C4-2B (cell line): ENCODE measurements around the gene SCAF1.
A peak's percentile ranks its signal among the peaks of the same experiment; 100 is the strongest.

ENCODE experiments used
- H3K27ac ChIP-seq: fragments of 450-650 bp; 2 replicates; pipeline ENCODE4 v1.5.1; 2017
- ZFX ChIP-seq: fragments of 450-650 bp; IDR thresholded peaks from 2 replicates; pipeline ENCODE4 v1.6.1; 2017
- TF ChIP-seq, protein P1 (sequence below): fragments of 450-650 bp; conservative IDR thresholded peaks from 2 replicates; pipeline ENCODE4 v1.5.1; 2017; ENCODE audit warnings: mild to moderate bottlenecking

The SCAF1 gene

DNA sequence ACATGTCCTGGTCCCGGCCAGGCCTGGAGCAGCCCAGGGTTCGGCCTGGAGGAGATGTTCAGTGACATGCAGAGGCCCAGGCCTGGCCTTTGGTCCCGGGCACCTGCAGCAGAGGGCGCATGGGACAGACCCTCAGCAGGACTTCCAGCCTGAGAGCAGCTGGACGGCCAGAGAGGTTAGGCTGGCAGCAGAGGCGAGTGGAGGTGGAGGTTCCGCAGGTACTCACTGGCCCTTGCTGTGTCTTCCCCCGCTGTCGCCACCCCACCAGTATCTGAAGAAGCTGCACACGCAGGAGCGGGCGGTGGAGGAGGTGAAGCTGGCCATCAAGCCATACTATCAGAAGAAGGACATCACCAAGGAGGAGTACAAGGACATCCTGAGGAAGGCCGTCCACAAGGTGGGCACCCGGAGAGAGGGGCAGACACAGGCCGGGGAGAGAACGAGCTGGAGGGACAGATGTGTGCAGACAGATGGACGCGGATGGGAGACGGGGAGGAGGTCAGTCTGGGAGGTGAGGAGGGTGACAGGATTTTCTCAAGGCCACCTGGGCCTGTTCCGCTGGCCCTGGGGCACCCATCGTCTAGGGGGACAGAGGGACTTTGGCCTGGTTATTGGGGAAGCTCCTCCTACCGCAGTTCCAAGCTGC lies 15.6 kb downstream of the SCAF1 start:
- no peak for TF ChIP-seq ZFX
- TF ChIP-seq, protein P1, sequence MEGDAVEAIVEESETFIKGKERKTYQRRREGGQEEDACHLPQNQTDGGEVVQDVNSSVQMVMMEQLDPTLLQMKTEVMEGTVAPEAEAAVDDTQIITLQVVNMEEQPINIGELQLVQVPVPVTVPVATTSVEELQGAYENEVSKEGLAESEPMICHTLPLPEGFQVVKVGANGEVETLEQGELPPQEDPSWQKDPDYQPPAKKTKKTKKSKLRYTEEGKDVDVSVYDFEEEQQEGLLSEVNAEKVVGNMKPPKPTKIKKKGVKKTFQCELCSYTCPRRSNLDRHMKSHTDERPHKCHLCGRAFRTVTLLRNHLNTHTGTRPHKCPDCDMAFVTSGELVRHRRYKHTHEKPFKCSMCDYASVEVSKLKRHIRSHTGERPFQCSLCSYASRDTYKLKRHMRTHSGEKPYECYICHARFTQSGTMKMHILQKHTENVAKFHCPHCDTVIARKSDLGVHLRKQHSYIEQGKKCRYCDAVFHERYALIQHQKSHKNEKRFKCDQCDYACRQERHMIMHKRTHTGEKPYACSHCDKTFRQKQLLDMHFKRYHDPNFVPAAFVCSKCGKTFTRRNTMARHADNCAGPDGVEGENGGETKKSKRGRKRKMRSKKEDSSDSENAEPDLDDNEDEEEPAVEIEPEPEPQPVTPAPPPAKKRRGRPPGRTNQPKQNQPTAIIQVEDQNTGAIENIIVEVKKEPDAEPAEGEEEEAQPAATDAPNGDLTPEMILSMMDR = no peak
- H3K27ac ChIP-seq = no peak overlapping the region

DNA sequence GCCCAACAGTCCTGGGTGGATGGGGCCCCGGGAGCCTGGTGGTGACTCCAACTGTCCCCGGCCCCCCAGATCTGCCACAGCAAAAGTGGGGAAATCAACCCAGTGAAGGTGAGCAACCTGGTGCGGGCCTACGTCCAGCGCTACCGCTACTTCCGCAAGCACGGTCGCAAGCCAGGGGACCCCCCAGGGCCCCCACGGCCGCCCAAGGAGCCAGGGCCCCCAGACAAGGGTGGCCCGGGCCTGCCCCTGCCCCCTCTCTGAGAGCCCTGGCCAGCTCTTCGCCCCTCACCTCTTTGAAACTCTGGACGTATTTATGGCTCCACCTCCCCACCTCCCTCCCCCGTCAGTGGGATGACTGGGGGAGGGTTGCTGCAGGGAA lies 16.1 kb downstream of the SCAF1 start:
- H3K27ac ChIP-seq = no peak overlapping the region
- TF ChIP-seq, protein P1 = no peak
- TF ChIP-seq ZFX = no peak

DNA sequence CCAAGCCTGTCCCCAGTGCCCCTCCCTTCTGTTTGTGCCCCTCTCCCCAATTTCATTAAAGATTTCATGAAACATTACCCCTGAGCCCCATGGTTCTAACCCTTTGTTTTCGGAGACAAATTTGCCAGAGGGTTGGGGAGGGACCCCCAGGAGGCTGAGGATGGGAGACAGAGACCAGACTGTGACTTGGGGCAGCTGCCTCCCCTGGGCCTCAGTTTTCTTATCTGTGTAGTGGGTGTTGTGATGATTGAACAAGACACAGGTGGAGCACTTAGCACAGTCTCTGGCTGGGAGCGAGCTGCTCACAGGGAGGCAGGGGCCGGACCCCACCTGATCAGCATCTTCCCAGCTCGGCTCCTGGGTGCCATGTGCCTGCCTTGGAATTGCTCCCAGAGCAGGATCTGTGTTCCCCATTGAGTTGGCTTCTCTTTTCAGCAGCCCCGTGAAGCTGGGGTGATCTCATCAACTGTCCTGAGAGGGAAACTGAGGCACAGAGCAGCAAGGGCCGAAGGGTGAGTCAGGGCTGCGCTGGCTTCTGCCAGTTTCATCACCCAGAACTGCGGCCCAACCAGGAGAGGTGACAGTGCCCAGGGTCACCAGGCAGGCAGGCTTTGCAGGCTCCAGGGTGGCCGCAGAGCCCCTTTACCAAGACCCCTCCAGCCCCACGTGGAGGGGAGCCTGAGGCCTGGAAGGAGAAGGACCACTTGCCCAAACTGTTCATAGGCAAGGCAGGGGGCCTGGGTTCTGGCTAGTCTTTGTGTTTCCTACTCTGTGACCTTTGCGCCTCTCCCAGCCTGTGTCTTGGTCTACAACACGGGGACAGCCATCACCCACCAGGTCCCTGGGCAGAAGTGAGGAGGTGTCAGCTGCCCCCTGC lies 16.8 kb downstream of the SCAF1 start:
- no peak overlapping the region for H3K27ac ChIP-seq
- no peak for TF ChIP-seq ZFX
- TF ChIP-seq, protein P1 = no peak

DNA sequence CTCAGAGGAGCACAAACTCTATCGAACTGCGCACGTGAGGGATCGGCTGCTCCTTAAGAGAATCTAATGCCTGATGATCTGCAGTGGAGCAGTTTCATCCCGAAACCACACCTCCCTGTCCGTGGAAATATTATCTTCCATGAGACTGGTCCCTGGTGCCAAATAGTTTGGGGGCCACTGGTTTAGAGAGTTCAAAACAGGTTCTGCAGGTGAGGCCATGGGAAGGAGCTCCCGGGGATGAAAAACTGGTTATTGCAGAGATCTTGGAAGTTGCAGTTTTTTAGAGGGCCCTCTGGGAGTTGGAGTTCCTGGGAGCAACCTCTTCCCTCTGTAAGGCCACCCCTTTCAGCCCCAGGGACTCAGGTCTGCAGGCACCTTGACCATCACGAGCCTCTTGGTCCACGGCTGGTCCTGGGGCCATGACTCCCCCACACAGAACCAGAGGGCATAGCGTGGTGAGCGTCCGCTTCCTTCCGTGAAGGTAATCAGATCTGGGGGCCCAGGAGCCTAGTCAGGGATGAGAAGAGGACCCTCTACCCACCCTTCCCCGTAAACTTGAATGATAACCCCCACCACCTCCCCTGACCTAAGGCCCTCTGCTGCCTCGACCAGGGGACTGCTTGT lies 18.4 kb downstream of the SCAF1 start:
- no peak for TF ChIP-seq ZFX
- TF ChIP-seq, protein P1 = no peak
- H3K27ac ChIP-seq = no peak overlapping the region

DNA sequence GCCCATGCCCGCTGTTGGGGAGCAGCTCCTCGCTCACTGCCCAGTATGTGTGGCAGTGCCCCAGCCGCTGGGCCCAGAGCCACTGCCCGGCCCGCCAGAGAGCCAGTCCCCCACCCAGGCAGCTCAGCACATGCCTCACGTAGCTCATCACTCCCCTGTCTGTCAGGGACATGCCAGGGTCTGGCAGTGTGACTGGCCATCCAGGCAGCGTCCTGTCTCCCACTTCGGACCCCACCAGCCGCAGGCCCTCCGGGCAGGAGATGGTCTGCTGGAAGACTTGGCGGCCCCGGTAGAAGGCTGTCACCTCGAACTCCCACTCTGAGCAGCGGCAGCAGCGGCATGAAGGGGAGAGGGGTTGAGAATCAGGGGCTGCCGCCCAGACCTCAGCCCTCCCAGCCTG lies 20.0 kb downstream of the SCAF1 start:
- no peak overlapping the region for H3K27ac ChIP-seq
- no peak for TF ChIP-seq ZFX
- TF ChIP-seq, protein P1 = no peak

DNA sequence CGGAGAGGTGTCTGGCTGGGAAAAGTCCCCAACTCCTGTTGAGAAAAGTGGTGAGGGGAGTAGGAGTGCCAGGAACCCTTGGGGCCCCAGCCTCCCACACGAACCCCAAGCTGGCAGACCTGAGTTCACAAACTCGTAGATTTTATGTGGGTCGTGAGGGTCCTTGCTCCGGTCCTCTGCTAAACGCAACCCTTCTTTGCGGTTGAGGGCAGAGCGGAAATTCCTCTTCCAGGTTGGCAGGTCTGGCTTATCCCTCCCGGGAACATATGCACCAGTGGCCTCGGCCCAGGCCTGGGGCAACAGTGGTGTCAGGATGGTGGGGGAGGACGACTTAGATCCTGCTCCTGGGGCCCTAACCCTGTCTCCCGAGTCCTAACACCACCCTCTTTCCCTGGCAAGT lies 21.2 kb downstream of the SCAF1 start:
- TF ChIP-seq, protein P1 = no peak
- no peak for TF ChIP-seq ZFX
- peak overlapping the region; percentile 91; the same call in 1 of the 2 replicates for H3K27ac ChIP-seq
